ENCODE data around the gene TWIST1. TPM values are rescaled to one million over a fixed set of nuclear protein-coding genes. Genes with fewer than 3 reads are reported as not detected.

TWIST1 gene
- polyA plus RNA-seq, 1 of the 3 experiments (the other 2 are of a cell fraction) = 170 TPM

DNA sequence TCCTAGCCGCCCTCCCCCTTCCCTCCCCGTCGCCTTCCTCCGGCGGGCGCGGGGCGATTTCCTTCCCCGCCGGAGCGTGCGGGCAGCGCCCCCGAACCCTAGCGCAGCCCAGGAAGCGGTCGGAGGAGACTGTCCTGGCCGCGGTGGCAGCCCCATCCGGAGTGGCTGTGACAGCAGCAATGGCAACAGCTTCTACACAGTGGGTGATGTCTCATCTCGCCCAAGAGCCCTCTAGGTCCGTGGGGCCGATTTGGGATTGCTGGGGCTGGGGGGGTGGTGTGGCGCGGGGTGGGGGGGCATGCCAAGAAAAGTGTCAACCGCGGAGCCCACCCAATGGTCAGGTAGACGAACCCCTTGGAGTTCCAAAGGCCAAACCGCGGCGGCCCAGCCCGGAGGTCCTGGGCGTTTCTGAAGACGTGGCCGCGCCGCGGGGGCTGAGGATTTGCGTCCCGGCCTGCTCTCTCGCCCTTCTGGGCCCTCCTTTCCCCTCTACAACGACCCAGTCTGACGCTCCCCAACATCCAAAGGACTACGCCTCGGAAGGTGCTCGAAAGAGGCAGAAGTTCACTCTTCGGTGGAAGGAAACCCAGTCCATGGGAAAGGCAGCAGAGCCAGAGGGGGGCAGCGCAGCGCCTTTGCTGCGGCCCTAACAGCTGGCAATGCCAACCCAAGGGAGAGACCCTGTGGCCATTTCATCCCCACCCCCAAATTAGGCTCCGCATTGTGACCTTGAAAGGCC, 603 bp upstream of the TWIST1 start (continued):
- TF ChIP-seq, protein P1, sequence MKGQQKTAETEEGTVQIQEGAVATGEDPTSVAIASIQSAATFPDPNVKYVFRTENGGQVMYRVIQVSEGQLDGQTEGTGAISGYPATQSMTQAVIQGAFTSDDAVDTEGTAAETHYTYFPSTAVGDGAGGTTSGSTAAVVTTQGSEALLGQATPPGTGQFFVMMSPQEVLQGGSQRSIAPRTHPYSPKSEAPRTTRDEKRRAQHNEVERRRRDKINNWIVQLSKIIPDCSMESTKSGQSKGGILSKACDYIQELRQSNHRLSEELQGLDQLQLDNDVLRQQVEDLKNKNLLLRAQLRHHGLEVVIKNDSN (IDR thresholded peaks at IDR 0.05; ENCODE audit: borderline replicate concordance, low read depth) = 0 out of 2 replicates have a peak, but pooled peaks have one; percentile 1
- TF ChIP-seq POLR2AphosphoS5 (IDR thresholded peaks at IDR 0.05; ENCODE audit: low read depth, low read length) (no peak), RXRA (IDR thresholded peaks at IDR 0.05; ENCODE audit: borderline replicate concordance, low read depth) (no peak), MXI1 (IDR thresholded peaks at IDR 0.05; ENCODE audit: low read depth, low read length) (no peak; the same call in 1 of the 2 replicates), SIN3A (IDR thresholded peaks at IDR 0.05; ENCODE audit: borderline replicate concordance, low read depth, low read length) (peak; percentile 45; the same call in 1 of the 2 replicates), RCOR1 (IDR thresholded peaks at IDR 0.05; ENCODE audit: low read length) (no peak)
- TF ChIP-seq, protein P2, sequence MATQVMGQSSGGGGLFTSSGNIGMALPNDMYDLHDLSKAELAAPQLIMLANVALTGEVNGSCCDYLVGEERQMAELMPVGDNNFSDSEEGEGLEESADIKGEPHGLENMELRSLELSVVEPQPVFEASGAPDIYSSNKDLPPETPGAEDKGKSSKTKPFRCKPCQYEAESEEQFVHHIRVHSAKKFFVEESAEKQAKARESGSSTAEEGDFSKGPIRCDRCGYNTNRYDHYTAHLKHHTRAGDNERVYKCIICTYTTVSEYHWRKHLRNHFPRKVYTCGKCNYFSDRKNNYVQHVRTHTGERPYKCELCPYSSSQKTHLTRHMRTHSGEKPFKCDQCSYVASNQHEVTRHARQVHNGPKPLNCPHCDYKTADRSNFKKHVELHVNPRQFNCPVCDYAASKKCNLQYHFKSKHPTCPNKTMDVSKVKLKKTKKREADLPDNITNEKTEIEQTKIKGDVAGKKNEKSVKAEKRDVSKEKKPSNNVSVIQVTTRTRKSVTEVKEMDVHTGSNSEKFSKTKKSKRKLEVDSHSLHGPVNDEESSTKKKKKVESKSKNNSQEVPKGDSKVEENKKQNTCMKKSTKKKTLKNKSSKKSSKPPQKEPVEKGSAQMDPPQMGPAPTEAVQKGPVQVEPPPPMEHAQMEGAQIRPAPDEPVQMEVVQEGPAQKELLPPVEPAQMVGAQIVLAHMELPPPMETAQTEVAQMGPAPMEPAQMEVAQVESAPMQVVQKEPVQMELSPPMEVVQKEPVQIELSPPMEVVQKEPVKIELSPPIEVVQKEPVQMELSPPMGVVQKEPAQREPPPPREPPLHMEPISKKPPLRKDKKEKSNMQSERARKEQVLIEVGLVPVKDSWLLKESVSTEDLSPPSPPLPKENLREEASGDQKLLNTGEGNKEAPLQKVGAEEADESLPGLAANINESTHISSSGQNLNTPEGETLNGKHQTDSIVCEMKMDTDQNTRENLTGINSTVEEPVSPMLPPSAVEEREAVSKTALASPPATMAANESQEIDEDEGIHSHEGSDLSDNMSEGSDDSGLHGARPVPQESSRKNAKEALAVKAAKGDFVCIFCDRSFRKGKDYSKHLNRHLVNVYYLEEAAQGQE (IDR thresholded peaks at IDR 0.05; ENCODE audit: low read depth, low read length) = no peak

DNA sequence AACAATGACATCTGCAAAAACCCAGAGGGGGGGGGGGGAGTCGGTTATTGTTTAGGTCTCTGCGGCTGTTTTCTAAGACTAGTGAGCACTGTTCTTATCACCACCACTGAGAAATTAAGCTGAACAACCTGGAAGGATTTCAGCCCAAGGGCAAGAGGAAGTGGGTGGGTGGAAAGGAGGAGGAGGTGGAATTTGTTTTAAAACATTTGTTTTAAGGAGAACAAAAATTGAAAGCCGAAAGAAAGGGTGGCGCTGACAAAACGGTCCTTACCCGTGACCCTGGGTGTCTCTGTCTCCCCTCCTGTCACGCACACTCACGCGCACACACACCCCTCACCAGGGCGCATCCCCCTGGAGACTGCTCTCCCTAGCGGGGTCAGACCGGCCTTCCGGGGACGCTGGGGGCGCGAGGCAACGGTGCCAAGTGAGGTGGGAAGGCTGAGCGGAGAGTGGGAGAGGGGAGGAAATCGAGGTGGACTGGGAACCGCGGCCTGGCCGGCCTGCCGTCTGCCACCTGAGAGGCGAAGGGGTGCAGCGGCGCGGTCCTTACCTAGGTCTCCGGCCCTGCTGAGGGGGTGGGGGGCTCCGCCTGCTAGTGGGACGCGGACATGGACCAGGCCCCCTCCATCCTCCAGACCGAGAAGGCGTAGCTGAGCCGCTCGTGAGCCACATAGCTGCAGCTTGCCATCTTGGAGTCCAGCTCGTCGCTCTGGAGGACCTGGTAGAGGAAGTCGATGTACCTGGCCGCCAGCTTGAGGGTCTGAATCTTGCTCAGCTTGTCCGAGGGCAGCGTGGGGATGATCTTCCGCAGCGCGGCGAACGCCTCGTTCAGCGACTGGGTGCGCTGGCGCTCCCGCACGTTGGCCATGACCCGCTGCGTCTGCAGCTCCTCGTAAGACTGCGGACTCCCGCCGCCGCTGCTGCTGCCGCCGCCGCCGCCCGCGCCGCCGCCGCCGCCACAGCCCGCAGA, 1.0 kb downstream of the TWIST1 start:
- Histone ChIP-seq H3K9me3 (no peaks in the 10 kb centered on the region), H3K9me2 (no peaks in the 10 kb centered on the region), H3K4me2 (peak overlapping the region; percentile 88), H3K9ac (peak overlapping the region; percentile 95), H3K4me1 (ENCODE audit: control insufficient read depth in 1 of 2, insufficient read depth in 2 of 2, low read depth in 1 of 2, low read length in 1 of 2) (peaks cover 7 to 26% of the 10 kb centered on the region in 2 experiments; a peak in 3 of 4 replicates), H3F3A (replicated peaks; ENCODE audit: insufficient read depth) (peaks cover 44% of the 10 kb centered on the region), H4K20me1 (ENCODE audit: insufficient read depth) (peaks cover 30% of the 10 kb centered on the region), H3K4me3 (ENCODE audit: low read depth in 2 of 2, low read length in 1 of 2) (peak overlapping the region; percentile 92 to 100), H3K79me2 (ENCODE audit: insufficient read depth) (peaks cover 86% of the 10 kb centered on the region), H2AFZ (ENCODE audit: low read depth) (no peak overlapping the region), H3K27ac (ENCODE audit: low read depth in 2 of 2, low read length in 1 of 2) (peak overlapping the region; percentile 96 to 100), H3K36me3 (replicated peaks in 1 of 2; ENCODE audit: control insufficient read depth in 1 of 2, insufficient read depth in 2 of 2, low read length in 1 of 2) (peaks cover 44 to 47% of the 10 kb centered on the region in 2 experiments), H3K27me3 (ENCODE audit: insufficient read depth) (no peaks in the 10 kb centered on the region)
- 1% methylated on average over 34 of the region's 70 CpGs for WGBS (ENCODE audit: low lambda C conversion rate)
- ChIA-PET CTCF (interaction anchor here (0.8 to 10.2 kb wide), 7 partner anchors 8 to 525 kb away, joined by 3 to 92 read pairs (median 4); no protein-coding TSS in a partner anchor), POLR2A (interaction anchor here (1.1 to 6.6 kb wide), 17 partner anchors 9 to 620 kb away, joined by 3 to 151 read pairs (median 8); partner anchors contain the start of gene HDAC9)
- TF ChIP-seq, protein P3, sequence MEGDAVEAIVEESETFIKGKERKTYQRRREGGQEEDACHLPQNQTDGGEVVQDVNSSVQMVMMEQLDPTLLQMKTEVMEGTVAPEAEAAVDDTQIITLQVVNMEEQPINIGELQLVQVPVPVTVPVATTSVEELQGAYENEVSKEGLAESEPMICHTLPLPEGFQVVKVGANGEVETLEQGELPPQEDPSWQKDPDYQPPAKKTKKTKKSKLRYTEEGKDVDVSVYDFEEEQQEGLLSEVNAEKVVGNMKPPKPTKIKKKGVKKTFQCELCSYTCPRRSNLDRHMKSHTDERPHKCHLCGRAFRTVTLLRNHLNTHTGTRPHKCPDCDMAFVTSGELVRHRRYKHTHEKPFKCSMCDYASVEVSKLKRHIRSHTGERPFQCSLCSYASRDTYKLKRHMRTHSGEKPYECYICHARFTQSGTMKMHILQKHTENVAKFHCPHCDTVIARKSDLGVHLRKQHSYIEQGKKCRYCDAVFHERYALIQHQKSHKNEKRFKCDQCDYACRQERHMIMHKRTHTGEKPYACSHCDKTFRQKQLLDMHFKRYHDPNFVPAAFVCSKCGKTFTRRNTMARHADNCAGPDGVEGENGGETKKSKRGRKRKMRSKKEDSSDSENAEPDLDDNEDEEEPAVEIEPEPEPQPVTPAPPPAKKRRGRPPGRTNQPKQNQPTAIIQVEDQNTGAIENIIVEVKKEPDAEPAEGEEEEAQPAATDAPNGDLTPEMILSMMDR (IDR thresholded peaks at IDR 0.05) = no peak
- TF ChIP-seq JUND (IDR thresholded peaks at IDR 0.05) (0 out of 2 replicates have a peak, but pooled peaks have one; percentile 13), TAF1 (IDR thresholded peaks at IDR 0.05; ENCODE audit: borderline replicate concordance, low read depth, low read length) (peak; percentile 24), ELF1 (IDR thresholded peaks at IDR 0.05) (0 out of 2 replicates have a peak, but pooled peaks have one; percentile 4)
- DNase-seq = peak; percentile 72

Measured in SK-N-SH (cell line).